Measurements from ENCODE around the gene ARV1.
"Not testable (repeated sequence)": the region's sequence is repeated elsewhere in the genome, so short reads cannot be mapped to it uniquely, and the experiment has no call there.

The ARV1 gene

GRCh38 chr1:230986976-230987375 is 8.1 kb downstream of the ARV1 start:
- H3K4me3 Mint-ChIP-seq, result no peak overlapping the region
- no peak for ATAC-seq
- H3K4me1 Mint-ChIP-seq, result peaks cover 2% of the 10 kb centered on the region
- DNase-seq (ENCODE audit: low spot score in 2 of 2), result no peak
- H3K27ac Mint-ChIP-seq, result no peak overlapping the region
- peaks cover 50% of the 10 kb centered on the region for H3K36me3 Mint-ChIP-seq
- no peaks in the 10 kb centered on the region for H3K9me3 Mint-ChIP-seq

GRCh38 chr1:230987448-230987847 is 8.6 kb downstream of the ARV1 start:
- no peak overlapping the region for H3K4me3 Mint-ChIP-seq
- no peak for DNase-seq (ENCODE audit: low spot score in 2 of 2)
- ATAC-seq, result no peak
- no peaks in the 10 kb centered on the region for H3K9me3 Mint-ChIP-seq
- H3K4me1 Mint-ChIP-seq, result peaks cover 6% of the 10 kb centered on the region
- H3K36me3 Mint-ChIP-seq, result peaks cover 55% of the 10 kb centered on the region
- no peak overlapping the region for H3K27ac Mint-ChIP-seq

DNA sequence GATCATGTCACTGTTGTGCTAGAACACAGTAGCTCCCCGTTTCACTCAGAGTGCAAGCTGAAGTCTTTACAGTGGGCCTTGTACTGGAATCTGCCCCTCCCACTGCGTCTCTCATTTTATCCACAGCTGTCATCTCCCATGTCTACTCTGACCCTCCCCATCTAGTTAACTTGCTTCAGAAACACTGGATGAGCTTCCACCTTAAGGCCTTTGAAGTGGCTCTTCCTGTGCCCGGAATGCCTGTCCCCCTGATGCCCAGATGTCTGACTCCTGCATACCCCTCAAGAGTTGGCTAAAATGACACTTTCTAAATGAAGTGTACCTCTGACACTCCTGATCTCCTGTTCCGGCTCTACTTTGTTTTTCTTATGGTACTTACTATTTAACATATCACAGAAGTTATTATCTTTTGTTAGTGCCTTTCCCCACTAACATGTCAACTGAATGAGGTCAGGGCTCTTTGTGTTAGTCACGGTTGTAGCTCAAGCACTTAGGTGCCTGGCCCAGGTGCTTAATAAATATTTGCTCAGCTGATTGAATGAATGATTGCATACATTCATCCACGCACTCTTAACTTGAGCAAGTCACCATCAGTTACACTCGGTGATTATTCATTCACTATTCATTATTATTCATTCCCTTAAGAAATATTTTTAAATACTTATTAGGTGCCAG is 13.3 kb downstream of the ARV1 start:
- peaks cover 6% of the 10 kb centered on the region for H3K4me1 Mint-ChIP-seq
- DNase-seq (ENCODE audit: low spot score in 2 of 2), result no peak
- H3K4me3 Mint-ChIP-seq, result no peak overlapping the region
- no peak overlapping the region for H3K27ac Mint-ChIP-seq
- ATAC-seq, result no peak
- H3K9me3 Mint-ChIP-seq, result no peaks in the 10 kb centered on the region
- peaks cover 48% of the 10 kb centered on the region for H3K36me3 Mint-ChIP-seq

DNA sequence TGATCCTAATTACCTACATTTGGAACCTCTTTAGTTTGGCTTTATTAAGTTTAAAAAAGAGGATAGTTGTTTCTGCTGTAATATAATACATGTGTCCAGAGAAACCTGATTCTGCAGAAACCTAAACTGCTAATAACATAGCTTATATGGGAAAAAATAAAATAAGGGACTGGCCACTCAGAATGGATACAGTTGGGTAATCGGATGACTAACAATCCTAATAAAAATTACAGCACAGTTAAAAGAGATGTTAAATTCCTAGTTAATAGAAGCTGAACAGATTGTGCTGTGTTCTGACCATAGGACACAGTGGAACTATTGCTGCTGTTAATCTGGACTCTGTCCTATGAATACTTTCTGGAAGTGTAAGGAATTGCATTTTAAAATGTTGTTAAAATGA is 16.0 kb downstream of the ARV1 start:
- Mint-ChIP-seq H3K9me3 (no peaks in the 10 kb centered on the region), H3K4me3 (no peak overlapping the region), H3K4me1 (peaks cover 6% of the 10 kb centered on the region), H3K27ac (no peak overlapping the region), H3K36me3 (peaks cover 36% of the 10 kb centered on the region)
- DNase-seq (ENCODE audit: low spot score in 2 of 2) (no peak), ATAC-seq (no peak)

GRCh38 chr1:231000201-231000600 is 21.3 kb downstream of the ARV1 start:
- ATAC-seq (no peak), DNase-seq (ENCODE audit: low spot score in 2 of 2) (no peak)
- Mint-ChIP-seq H3K9me3 (peaks cover 16% of the 10 kb centered on the region), H3K27ac (no peak overlapping the region), H3K4me3 (no peak overlapping the region), H3K36me3 (no peaks in the 10 kb centered on the region), H3K4me1 (no peaks in the 10 kb centered on the region)

DNA sequence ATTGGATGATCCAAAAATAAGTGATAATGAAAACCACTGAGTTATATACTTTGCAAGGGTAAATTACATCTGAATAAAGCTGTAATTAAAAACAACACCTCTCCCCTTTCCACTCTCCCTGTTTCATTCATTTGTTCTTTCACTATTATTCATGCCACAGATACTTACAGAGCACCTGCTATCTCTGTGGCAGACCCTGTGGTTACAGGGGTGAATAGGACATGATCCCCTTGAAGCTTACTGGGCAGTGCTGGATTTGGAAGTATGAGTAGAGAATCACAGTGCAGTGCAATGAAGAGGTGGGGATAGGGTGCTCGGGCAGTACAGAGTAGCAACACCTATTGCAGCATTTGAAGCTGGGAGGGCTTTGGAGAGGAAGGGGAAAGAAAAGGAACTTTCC is 21.7 kb downstream of the ARV1 start:
- no peaks in the 10 kb centered on the region for H3K4me1 Mint-ChIP-seq
- H3K36me3 Mint-ChIP-seq, result no peaks in the 10 kb centered on the region
- no peak overlapping the region for H3K27ac Mint-ChIP-seq
- ATAC-seq, result no peak
- H3K4me3 Mint-ChIP-seq, result no peak overlapping the region
- peaks cover 21% of the 10 kb centered on the region for H3K9me3 Mint-ChIP-seq
- no peak for DNase-seq (ENCODE audit: low spot score in 2 of 2)

DNA sequence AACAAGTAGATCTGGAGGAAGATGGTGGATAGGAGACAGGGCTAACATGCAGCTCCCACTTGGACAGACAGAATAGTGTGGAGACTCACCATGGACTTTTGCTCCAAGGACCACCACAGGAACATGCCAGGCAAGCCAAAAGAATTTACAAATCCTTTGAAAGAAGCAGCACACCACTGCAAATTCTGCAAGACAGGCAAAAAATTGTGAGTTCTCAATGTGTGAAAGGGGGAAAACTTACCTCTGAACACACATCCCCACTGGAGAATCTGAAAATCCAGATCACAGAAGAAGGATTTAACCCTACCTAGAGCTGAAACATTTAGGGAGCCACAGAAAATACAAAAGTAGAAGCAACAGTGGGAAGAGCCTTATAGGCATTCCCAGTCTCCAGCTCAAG is 23.0 kb downstream of the ARV1 start:
- no peak for ATAC-seq
- Mint-ChIP-seq H3K4me1 (no peaks in the 10 kb centered on the region), H3K4me3 (no peak overlapping the region), H3K27ac (no peak overlapping the region), H3K9me3 (peaks cover 24% of the 10 kb centered on the region), H3K36me3 (no peaks in the 10 kb centered on the region)
- DNase-seq (ENCODE audit: low spot score in 2 of 2), result no peak

- not testable (repeated sequence) for H3K4me1 Mint-ChIP-seq, H3K27ac Mint-ChIP-seq, ATAC-seq
These were observed 28.6 kb downstream of the ARV1 start for GRCh38 chr1:231007535-231007934.

DNA sequence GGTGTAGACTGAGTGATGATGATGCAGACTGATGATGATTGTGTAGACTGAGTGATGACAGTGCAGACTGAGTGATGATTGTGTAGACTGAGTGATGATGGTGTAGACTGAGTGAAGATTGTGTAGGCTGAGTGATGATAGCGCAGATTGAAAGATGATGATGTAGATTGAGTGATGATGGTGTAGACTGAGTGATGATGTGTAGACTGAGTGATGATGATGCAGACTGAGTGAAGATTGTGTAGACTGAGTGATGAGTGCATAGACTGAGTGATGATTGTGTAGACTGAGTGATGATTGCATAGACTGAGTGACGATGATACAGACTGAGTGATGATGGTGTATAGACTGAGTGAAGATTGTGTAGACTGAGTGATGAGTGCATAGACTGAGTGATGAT is 32.5 kb downstream of the ARV1 start:
- ATAC-seq, result peak; percentile 19
- no peaks in the 10 kb centered on the region for H3K9me3 Mint-ChIP-seq
- no peak overlapping the region for H3K4me3 Mint-ChIP-seq

More at GRCh38 chr1:231007535-231007934, 28.6 kb downstream of the ARV1 start:
- H3K36me3 Mint-ChIP-seq; DNase-seq (ENCODE audit: low spot score in 2 of 2); H3K4me3 Mint-ChIP-seq: not testable (repeated sequence)
- H3K9me3 Mint-ChIP-seq, result peaks cover 24% of the 10 kb centered on the region

GRCh38 chr1:231011963-231012362 is 33.1 kb downstream of the ARV1 start:
- H3K4me3 Mint-ChIP-seq, result no peak overlapping the region
- ATAC-seq, result no peak
- no peak overlapping the region for H3K27ac Mint-ChIP-seq
- DNase-seq (ENCODE audit: low spot score in 2 of 2), result no peak
- no peaks in the 10 kb centered on the region for H3K4me1 Mint-ChIP-seq
- no peaks in the 10 kb centered on the region for H3K36me3 Mint-ChIP-seq
- no peaks in the 10 kb centered on the region for H3K9me3 Mint-ChIP-seq

More for the DNA sequence above, 32.5 kb downstream of the ARV1 start:
- no peaks in the 10 kb centered on the region for H3K4me1 Mint-ChIP-seq
- H3K27ac Mint-ChIP-seq, result no peak overlapping the region
- H3K36me3 Mint-ChIP-seq, result no peaks in the 10 kb centered on the region
- DNase-seq (ENCODE audit: low spot score in 2 of 2), result no peak

GRCh38 chr1:231013391-231014015 is 34.6 kb downstream of the ARV1 start:
- Mint-ChIP-seq H3K36me3 (no peaks in the 10 kb centered on the region), H3K4me1 (no peaks in the 10 kb centered on the region)
- no peak for ATAC-seq

DNA sequence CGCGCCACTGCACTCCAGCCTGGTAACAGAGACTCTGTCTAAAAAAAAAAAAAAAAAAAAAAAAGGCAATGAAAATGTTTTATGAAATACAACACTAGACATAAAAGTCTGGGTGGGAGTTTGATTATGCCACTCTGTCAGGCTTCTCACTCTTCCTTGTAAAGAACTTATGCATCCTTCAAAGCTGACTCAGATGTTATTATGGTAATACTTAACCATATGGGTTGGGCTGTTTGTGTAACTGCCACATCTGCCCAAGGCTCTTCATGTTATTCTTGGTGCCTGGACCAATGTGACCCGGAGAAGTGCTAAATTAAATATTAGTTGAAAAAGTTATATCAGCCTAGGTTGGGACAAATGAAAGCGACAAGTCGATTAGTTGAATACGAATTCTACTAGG is 37.3 kb downstream of the ARV1 start:
- H3K36me3 Mint-ChIP-seq, result no peaks in the 10 kb centered on the region
- no peak overlapping the region for H3K27ac Mint-ChIP-seq
- DNase-seq (ENCODE audit: low spot score in 2 of 2), result no peak
- no peak overlapping the region for H3K4me3 Mint-ChIP-seq
- H3K9me3 Mint-ChIP-seq, result no peaks in the 10 kb centered on the region
- ATAC-seq, result no peak
- H3K4me1 Mint-ChIP-seq, result no peaks in the 10 kb centered on the region

More at GRCh38 chr1:231013391-231014015, 34.6 kb downstream of the ARV1 start:
- H3K4me3 Mint-ChIP-seq, result no peak overlapping the region
- no peak for DNase-seq (ENCODE audit: low spot score in 2 of 2)
- no peak overlapping the region for H3K27ac Mint-ChIP-seq
- no peaks in the 10 kb centered on the region for H3K9me3 Mint-ChIP-seq

GRCh38 chr1:231016966-231017365 is 38.1 kb downstream of the ARV1 start:
- no peak overlapping the region for H3K27ac Mint-ChIP-seq
- H3K4me1 Mint-ChIP-seq, result no peaks in the 10 kb centered on the region
- DNase-seq (ENCODE audit: low spot score in 2 of 2) (no peak), ATAC-seq (no peak)
- H3K9me3 Mint-ChIP-seq, result no peaks in the 10 kb centered on the region
- no peak overlapping the region for H3K4me3 Mint-ChIP-seq
- H3K36me3 Mint-ChIP-seq, result no peaks in the 10 kb centered on the region

GRCh38 chr1:231019711-231020110 is 40.8 kb downstream of the ARV1 start:
- ATAC-seq (no peak), DNase-seq (ENCODE audit: low spot score in 2 of 2) (no peak)
- H3K9me3 Mint-ChIP-seq, result no peaks in the 10 kb centered on the region
- H3K4me3 Mint-ChIP-seq, result no peak overlapping the region
- no peaks in the 10 kb centered on the region for H3K4me1 Mint-ChIP-seq
- no peak overlapping the region for H3K27ac Mint-ChIP-seq
- no peaks in the 10 kb centered on the region for H3K36me3 Mint-ChIP-seq

DNA sequence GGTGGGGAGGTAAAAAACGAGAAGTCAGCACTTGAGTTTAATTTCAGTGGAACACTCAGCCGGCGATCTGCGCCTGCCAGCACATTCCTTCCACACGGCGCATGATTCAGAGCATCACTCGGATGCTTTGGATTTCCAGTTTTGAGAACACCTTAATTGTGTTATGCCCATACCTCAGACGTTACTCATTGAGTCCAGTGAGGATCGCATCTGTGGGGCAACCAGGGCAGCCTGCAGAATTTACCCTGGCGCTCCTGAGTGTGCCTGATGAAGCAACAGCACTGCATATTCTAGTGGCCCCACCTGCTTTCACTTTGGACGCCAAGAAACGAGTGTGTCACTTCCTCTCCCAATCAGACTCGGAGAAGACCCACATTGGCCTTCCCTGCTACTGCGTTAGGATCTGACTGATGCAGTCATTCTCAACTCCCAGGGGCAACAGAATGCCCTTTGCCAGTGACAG is 41.3 kb downstream of the ARV1 start:
- ATAC-seq (no peak), DNase-seq (ENCODE audit: low spot score in 2 of 2) (no peak)
- Mint-ChIP-seq H3K4me3 (no peak overlapping the region), H3K27ac (no peak overlapping the region), H3K9me3 (no peaks in the 10 kb centered on the region), H3K36me3 (peaks cover under 1% of the 10 kb centered on the region), H3K4me1 (no peaks in the 10 kb centered on the region)

GRCh38 chr1:231020816-231021215 is 41.9 kb downstream of the ARV1 start:
- ATAC-seq (no peak), DNase-seq (ENCODE audit: low spot score in 2 of 2) (no peak)
- peaks cover 6% of the 10 kb centered on the region for H3K36me3 Mint-ChIP-seq
- no peak overlapping the region for H3K4me3 Mint-ChIP-seq
- no peaks in the 10 kb centered on the region for H3K9me3 Mint-ChIP-seq
- H3K4me1 Mint-ChIP-seq, result no peaks in the 10 kb centered on the region
- no peak overlapping the region for H3K27ac Mint-ChIP-seq
